ENCODE data around the gene SETBP1. TPM values are rescaled to one million over a fixed set of nuclear protein-coding genes. Genes with fewer than 3 reads are reported as not detected.

Gene SETBP1
- total RNA-seq, 1 donor from 2014 or later = 83.3 TPM

DNA sequence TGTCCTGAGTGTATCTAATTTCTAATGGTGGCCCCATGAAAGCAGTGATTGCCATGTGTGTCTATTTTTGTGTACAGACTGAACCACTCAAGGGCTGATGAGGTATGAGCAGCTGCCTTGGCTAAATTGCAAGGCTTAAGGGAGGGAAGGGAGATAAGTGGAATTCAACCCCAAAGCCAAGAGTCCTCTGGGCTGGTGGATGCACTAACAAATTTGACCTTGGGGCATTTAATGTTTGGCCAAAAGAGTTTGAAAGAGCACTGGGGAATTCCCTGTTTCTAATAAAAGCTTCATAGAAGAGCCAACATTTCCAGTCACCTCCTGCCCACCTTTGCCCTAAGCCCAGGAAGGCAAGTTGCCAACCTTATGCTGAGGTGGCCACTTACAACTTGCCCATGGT lies 172.1 kb downstream of the SETBP1 start:
- DNase-seq = no peak
- TF ChIP-seq CTCF (IDR thresholded peaks at IDR 0.05; ENCODE audit: partially characterized antibody, unreplicated experiment) = no peak
- Mint-ChIP-seq H3K27me3 (ENCODE audit: unreplicated experiment) (no peaks in the 10 kb centered on the region), H3K36me3 (ENCODE audit: unreplicated experiment) (no peaks in the 10 kb centered on the region), H3K27ac (ENCODE audit: unreplicated experiment) (peak overlapping the region; percentile 71), H3K9me3 (ENCODE audit: unreplicated experiment) (peaks cover 2% of the 10 kb centered on the region), H3K4me1 (ENCODE audit: low read depth, unreplicated experiment) (peaks cover 46% of the 10 kb centered on the region), H3K4me3 (ENCODE audit: unreplicated experiment) (peak overlapping the region; percentile 43)

DNA sequence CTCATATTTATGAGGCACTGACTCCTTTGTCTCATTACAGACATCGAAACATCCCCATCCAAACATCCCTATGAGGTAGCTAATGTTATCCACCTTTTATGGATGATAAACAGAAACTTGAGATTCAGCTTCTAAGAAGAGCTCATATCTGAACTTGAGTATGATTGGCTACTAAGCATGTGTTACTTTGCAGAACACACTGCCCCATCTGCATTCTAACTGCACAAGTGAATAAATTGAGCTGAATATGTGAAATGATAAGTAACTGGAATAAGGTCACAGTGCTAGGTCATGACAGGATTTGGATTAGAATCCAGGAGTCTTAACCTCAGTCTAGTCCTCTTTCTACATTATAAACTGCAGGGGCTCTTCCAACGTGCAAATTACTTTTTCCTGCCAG lies 172.7 kb downstream of the SETBP1 start:
- Mint-ChIP-seq H3K36me3 (ENCODE audit: unreplicated experiment) (no peaks in the 10 kb centered on the region), H3K9me3 (ENCODE audit: unreplicated experiment) (peaks cover 2% of the 10 kb centered on the region), H3K4me1 (ENCODE audit: low read depth, unreplicated experiment) (peaks cover 42% of the 10 kb centered on the region), H3K4me3 (ENCODE audit: unreplicated experiment) (peak overlapping the region; percentile 11), H3K27me3 (ENCODE audit: unreplicated experiment) (no peaks in the 10 kb centered on the region), H3K27ac (ENCODE audit: unreplicated experiment) (no peak overlapping the region)
- no peak for TF ChIP-seq CTCF (IDR thresholded peaks at IDR 0.05; ENCODE audit: partially characterized antibody, unreplicated experiment)
- no peak for DNase-seq

DNA sequence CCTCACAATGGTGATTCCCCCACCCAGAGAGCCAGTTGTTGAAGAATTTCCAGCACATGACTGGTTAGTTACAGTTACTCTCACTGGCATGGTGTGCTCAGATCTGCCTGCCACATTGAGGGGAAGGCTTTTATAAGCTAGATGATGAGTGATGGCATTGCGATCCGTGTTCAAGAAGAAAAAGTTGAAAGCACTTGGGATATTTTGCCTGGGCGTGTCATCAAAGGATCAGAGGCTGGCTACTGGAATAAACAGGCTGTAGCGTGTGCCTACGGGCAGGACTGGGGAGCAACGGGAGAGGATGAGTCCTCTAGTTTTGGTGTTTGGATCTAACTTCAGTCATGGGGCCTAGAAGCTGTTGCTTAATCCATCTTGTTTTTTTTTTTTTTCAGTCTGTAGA lies 175.0 kb downstream of the SETBP1 start:
- H3K27ac Mint-ChIP-seq (ENCODE audit: unreplicated experiment) = no peak overlapping the region
- no peaks in the 10 kb centered on the region for H3K36me3 Mint-ChIP-seq (ENCODE audit: unreplicated experiment)
- peaks cover 2% of the 10 kb centered on the region for H3K9me3 Mint-ChIP-seq (ENCODE audit: unreplicated experiment)
- TF ChIP-seq CTCF (IDR thresholded peaks at IDR 0.05; ENCODE audit: partially characterized antibody, unreplicated experiment) = no peak
- no peaks in the 10 kb centered on the region for H3K27me3 Mint-ChIP-seq (ENCODE audit: unreplicated experiment)
- H3K4me1 Mint-ChIP-seq (ENCODE audit: low read depth, unreplicated experiment) = peaks cover 36% of the 10 kb centered on the region
- H3K4me3 Mint-ChIP-seq (ENCODE audit: unreplicated experiment) = no peak overlapping the region
- no peak for DNase-seq

GRCh38 chr18:44856157-44856556 lies 175.5 kb downstream of the SETBP1 start:
- Mint-ChIP-seq H3K27me3 (ENCODE audit: unreplicated experiment) (no peaks in the 10 kb centered on the region), H3K4me3 (ENCODE audit: unreplicated experiment) (no peak overlapping the region), H3K27ac (ENCODE audit: unreplicated experiment) (no peak overlapping the region), H3K4me1 (ENCODE audit: low read depth, unreplicated experiment) (peaks cover 32% of the 10 kb centered on the region), H3K36me3 (ENCODE audit: unreplicated experiment) (no peaks in the 10 kb centered on the region), H3K9me3 (ENCODE audit: unreplicated experiment) (peaks cover 2% of the 10 kb centered on the region)
- DNase-seq = no peak
- no peak for TF ChIP-seq CTCF (IDR thresholded peaks at IDR 0.05; ENCODE audit: partially characterized antibody, unreplicated experiment)

DNA sequence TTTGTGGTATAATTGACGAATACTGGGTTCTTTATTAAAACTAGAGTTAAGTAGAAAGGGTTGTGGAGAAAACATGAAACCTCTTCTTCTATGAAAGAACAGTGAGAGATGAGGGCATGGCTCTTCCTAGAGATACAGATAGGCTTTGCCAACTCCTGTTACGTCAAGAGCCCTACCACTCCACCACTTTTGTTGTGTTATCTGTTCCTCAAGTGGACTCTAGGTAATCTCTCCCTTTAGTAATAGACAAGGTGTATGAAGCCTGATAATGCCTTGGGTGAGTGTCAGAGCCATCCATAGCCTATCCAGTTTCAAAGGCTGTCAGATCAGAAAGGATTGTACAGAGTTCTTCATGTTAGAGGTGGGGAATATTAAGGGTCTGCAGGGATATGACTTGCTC lies 176.4 kb downstream of the SETBP1 start:
- Mint-ChIP-seq H3K4me1 (ENCODE audit: low read depth, unreplicated experiment) (peaks cover 25% of the 10 kb centered on the region), H3K9me3 (ENCODE audit: unreplicated experiment) (no peaks in the 10 kb centered on the region), H3K27ac (ENCODE audit: unreplicated experiment) (no peak overlapping the region), H3K36me3 (ENCODE audit: unreplicated experiment) (no peaks in the 10 kb centered on the region), H3K27me3 (ENCODE audit: unreplicated experiment) (no peaks in the 10 kb centered on the region), H3K4me3 (ENCODE audit: unreplicated experiment) (no peak overlapping the region)
- no peak for TF ChIP-seq CTCF (IDR thresholded peaks at IDR 0.05; ENCODE audit: partially characterized antibody, unreplicated experiment)
- no peak for DNase-seq

Data from glutamatergic neuron (in vitro differentiated cells).